HL-60 (cell line): ENCODE data around the gene HOXB2.

Experiments used
- DNase-seq, 2 experiments: peaks; one replicate each; pipeline ENCODE4 v3.0.0-alpha.2; 2010 to 2020; ENCODE audit warnings: low read depth in 1 of 2, low spot score in 1 of 2
- H3K27ac ChIP-seq: fragments of 250-450 bp; sonication (Bioruptor Pico); replicated peaks from 2 replicates; pipeline ENCODE4 v1.5.1; 2020; ENCODE audit warnings: mild to moderate bottlenecking, moderate library complexity
- H3K27me3 ChIP-seq: fragments of 250-450 bp; sonication (Bioruptor Pico); 2 replicates; pipeline ENCODE4 v1.5.1; 2021; ENCODE audit warnings: mild to moderate bottlenecking, moderate library complexity; ENCODE audit not compliant: insufficient read depth, poor library complexity, severe bottlenecking
- H3K4me3 ChIP-seq: replicated peaks from 2 replicates; pipeline ENCODE4 v1.5.1; 2011; ENCODE audit warnings: mild to moderate bottlenecking, control low read depth, low read length; ENCODE audit not compliant: insufficient read depth
- CTCF ChIP-seq: IDR thresholded peaks from one replicate; pipeline ENCODE4 v1.5.1; 2011; ENCODE audit warnings: low read length, control low read depth, inconsistent platforms; ENCODE audit not compliant: insufficient read depth
- GABPA ChIP-seq: IDR thresholded peaks from 2 replicates; pipeline ENCODE4 v1.6.1; 2012; ENCODE audit warnings: low read depth
- POLR2AphosphoS5 ChIP-seq: IDR thresholded peaks from 2 replicates; pipeline ENCODE4 v1.6.1; 2012; ENCODE audit warnings: low read depth
- REST ChIP-seq: IDR thresholded peaks from 2 replicates; pipeline ENCODE4 v1.6.1; 2012; ENCODE audit warnings: low read depth; ENCODE audit not compliant: insufficient replicate concordance
- SPI1 ChIP-seq: IDR thresholded peaks from 2 replicates; pipeline ENCODE4 v1.6.1; 2012; ENCODE audit warnings: low read depth, mild to moderate bottlenecking, borderline replicate concordance

The HOXB2 gene

DNA sequence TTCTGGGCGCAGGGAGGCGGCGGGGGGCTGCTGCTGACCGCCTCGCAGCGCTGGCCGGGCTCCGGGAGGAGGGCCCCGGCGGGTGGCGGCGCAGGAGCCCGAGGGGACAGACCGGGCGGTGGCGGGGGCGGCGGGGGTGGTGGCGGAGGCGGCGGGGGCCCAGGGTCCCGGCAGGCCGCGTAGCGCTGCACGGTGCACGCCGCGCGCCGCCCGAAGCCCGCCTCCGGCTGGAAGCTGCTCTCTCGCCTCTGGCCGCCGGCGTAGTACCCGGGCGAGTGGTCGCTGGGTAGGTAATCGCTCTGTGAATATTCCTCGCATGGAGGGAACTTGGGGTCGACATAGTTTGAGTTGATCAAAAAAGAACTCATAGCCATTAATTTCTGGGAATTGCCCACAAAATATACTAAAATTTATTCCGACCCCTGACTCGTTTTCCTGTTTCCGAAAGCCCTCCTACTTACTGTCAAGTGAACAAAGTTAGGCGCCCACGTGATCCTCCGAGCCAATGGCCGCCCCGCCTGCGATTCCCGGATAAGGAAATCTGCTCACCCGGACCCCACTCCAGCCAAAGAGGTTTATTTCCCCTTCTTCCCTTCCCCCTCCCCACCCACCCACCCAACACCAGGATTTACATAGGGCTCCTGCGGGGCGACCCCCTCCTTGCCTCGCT, 33.2 kb upstream of the HOXB2 start, which contains the start of gene HOXB4:
Gene HOXB4, minus strand, starts transcription at position 405 of the 670 bp plus-strand sequence. Its CDS starts 31 bp downstream, at position 374.
- Histone ChIP-seq H3K27ac (no peak within 1 kb of the TSS), H3K27me3 (peaks cover 89% of the 10 kb centered on the region), H3K4me3 (no peak within 1 kb of the TSS)
- no peak for DNase-seq
- TF ChIP-seq GABPA (no peak), SPI1 (no peak), REST (no peak), POLR2AphosphoS5 (no peak), CTCF (no peak)

DNA sequence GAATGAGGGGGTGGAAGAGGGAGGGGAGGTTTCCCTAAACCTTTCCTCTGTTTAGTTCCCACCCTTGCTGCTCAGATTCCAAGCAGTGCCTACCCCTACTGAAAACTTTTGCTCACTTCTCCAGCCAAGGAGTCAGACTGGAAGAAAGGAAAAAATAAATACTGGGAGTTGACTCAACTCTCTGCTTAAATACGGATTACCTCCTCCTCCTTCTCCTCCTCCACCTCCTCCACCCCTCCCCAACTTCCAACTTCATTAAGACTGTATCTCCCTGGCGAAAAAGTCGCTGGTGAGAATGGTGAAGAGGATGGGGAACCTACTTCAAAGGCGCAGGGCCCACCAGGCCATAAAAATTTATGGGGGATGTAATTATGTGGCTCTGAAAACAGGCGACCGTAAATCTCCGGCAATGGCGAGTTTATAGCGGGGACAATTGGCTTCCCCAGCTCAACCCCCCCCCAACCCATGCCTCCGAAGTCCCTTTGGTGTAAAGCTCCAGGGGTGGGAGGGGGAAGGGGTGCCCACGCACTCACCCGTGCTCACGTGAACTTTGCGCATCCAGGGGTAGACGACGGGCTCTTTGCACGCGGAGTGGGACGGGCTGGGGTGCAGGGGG, 32.5 kb upstream of the HOXB2 start:
- no peak for DNase-seq
- H3K27ac ChIP-seq = no peak overlapping the region
- TF ChIP-seq POLR2AphosphoS5 (no peak), CTCF (no peak), REST (no peak), SPI1 (no peak), GABPA (no peak)
- H3K27me3 ChIP-seq = peaks cover 88% of the 10 kb centered on the region
- no peak overlapping the region for H3K4me3 ChIP-seq

GRCh38 chr17:48576479-48577309, 31.8 kb upstream of the HOXB2 start:
- H3K27me3 ChIP-seq = peaks cover 87% of the 10 kb centered on the region
- no peak overlapping the region for H3K4me3 ChIP-seq
- DNase-seq = no peak
- H3K27ac ChIP-seq = no peak overlapping the region
- TF ChIP-seq REST (no peak), CTCF (no peak), SPI1 (no peak), POLR2AphosphoS5 (no peak), GABPA (no peak)
